CD4-positive, alpha-beta T cell (primary cell): Measurements from ENCODE around the gene NT5DC2. TPM values are rescaled to one million over a fixed set of nuclear protein-coding genes. Genes with fewer than 3 reads are reported as not detected.

Source experiments
- ATAC-seq: fragments of 200-7000 bp; cut with Tn5 transposase; one replicate; pipeline ENCODE4 v1.10.0; 2022; ENCODE audit warnings: mild to moderate bottlenecking; ENCODE audit not compliant: poor library complexity
- CTCF ChIA-PET: fragments of 350-600 bp; sonication (Branson Sonifier 250); formaldehyde crosslinking; loops from one replicate; lab custom pipeline; 2021; ENCODE audit warnings: antibody characterized with exemption, inconsistent platforms; lab: Charles Lee
- POLR2A ChIA-PET: fragments of 350-600 bp; sonication (Branson Sonifier 250); formaldehyde crosslinking; loops from one replicate; lab custom pipeline; 2021; ENCODE audit warnings: antibody characterized with exemption, inconsistent platforms; lab: Charles Lee
- DNase-seq, 14 experiments: peaks; one replicate each; pipeline ENCODE4 v3.0.0-alpha.2; 2013 to 2020; ENCODE audit warnings: mixed read lengths in 2 of 14
- H3K27ac ChIP-seq, 2 donors: one replicate each; pipeline versions ENCODE4 v1.5.1 to v1.7.0; 2013; ENCODE audit warnings: low read length in 2 of 2, low read depth in 1 of 2, mild to moderate bottlenecking in 1 of 2
- H3K27me3 ChIP-seq, 2 experiments: 1 replicate in 1 of 2; 2 replicates in 1 of 2; pipeline versions ENCODE4 v1.6.1 to v1.7.0; 2013; ENCODE audit warnings: low read length in 2 of 2, control low read depth in 1 of 2, mild to moderate bottlenecking in 1 of 2, moderate library complexity in 1 of 2; ENCODE audit not compliant: insufficient read depth in 2 of 2, control insufficient read depth in 1 of 2
- H3K36me3 ChIP-seq: one replicate; pipeline ENCODE4 v1.6.1; 2013; ENCODE audit warnings: low read length, control low read depth; ENCODE audit not compliant: insufficient read depth
- H3K4me1 ChIP-seq: one replicate; pipeline ENCODE4 v1.6.1; 2013; ENCODE audit warnings: low read length, control low read depth; ENCODE audit not compliant: insufficient read depth
- H3K4me3 ChIP-seq: one replicate; pipeline ENCODE4 v1.5.1; 2013; ENCODE audit warnings: mild to moderate bottlenecking, low read length, moderate library complexity
- H3K9me3 ChIP-seq, 2 experiments: 1 replicate in 1 of 2; 2 replicates in 1 of 2; pipeline versions ENCODE4 v1.6.1 to v1.7.0; 2013; ENCODE audit warnings: low read length in 2 of 2, mild to moderate bottlenecking in 2 of 2, control low read depth in 1 of 2, moderate library complexity in 1 of 2; ENCODE audit not compliant: control insufficient read depth in 1 of 2, insufficient read depth in 1 of 2
- H3K27ac Mint-ChIP-seq: one replicate; pipeline ENCODE4 v1.8.0; 2020; ENCODE audit warnings: mixed read lengths
- H3K27me3 Mint-ChIP-seq: one replicate; pipeline ENCODE4 v1.8.0; 2021; ENCODE audit warnings: mixed read lengths
- H3K36me3 Mint-ChIP-seq: one replicate; pipeline ENCODE4 v1.8.0; 2021; ENCODE audit warnings: low read depth, mixed read lengths
- H3K4me1 Mint-ChIP-seq: one replicate; pipeline ENCODE4 v1.8.0; 2021; ENCODE audit warnings: low read depth, mixed read lengths
- H3K4me3 Mint-ChIP-seq: one replicate; pipeline ENCODE4 v1.8.0; 2020; ENCODE audit warnings: mild to moderate bottlenecking, mixed read lengths
- H3K9me3 Mint-ChIP-seq: one replicate; pipeline ENCODE4 v1.8.0; 2020; ENCODE audit warnings: mixed read lengths
- CTCF ChIP-seq: fragments of 200-600 bp; IDR thresholded peaks from one replicate; pipeline ENCODE4 v1.8.0; 2022; ENCODE audit warnings: antibody characterized with exemption, mild to moderate bottlenecking
- intact Hi-C, 2 experiments: fragments of 100-400 bp; cut with DNase I in 1 of 2; cut with micrococcal nuclease in 1 of 2; formaldehyde crosslinking; loops; one replicate each; pipeline versions ENCODE4 v1.15.1 to v1.9.0; 2023 to 2025; cut with DNase I, micrococcal nuclease
- total RNA-seq, 174 experiments: library from RNA in 2 of 174; stranded (reverse) in 2 of 174; gene quantifications; one replicate each; pipeline ENCODE4 v1.2.3 and lab custom pipeline; 2021 to 2026

Gene NT5DC2
- total RNA-seq, 2 experiments from 2014 or later: 2.5 to 4.2 TPM

- Mint-ChIP-seq H3K36me3 (peaks cover 74% of the 10 kb centered on the region), H3K4me3 (no peak overlapping the region), H3K27me3 (no peaks in the 10 kb centered on the region), H3K4me1 (no peaks in the 10 kb centered on the region), H3K9me3 (no peaks in the 10 kb centered on the region), H3K27ac (no peak overlapping the region)
- Histone ChIP-seq H3K4me3 (no peak overlapping the region), H3K36me3 (peaks cover 53% of the 10 kb centered on the region), H3K9me3 (no peaks in the 10 kb centered on the region), H3K27ac (no peak overlapping the region), H3K27me3 (no peaks in the 10 kb centered on the region), H3K4me1 (no peaks in the 10 kb centered on the region)
- TF ChIP-seq CTCF: no peak
- ATAC-seq: no peak
- ChIA-PET CTCF (interaction anchor here (0.6 kb wide), 2 partner anchors 16 to 103 kb away, joined by 3 read pairs; no protein-coding TSS in a partner anchor), POLR2A (no interaction called here)
- no peak for DNase-seq
- intact Hi-C loops: no loop called here
These were observed 27.5 kb upstream of the NT5DC2 start for GRCh38 chr3:52561028-52561747.

GRCh38 chr3:52558436-52558835 is 24.8 kb upstream of the NT5DC2 start:
- peaks cover 56% of the 10 kb centered on the region for H3K36me3 ChIP-seq
- H3K4me3 ChIP-seq: no peak overlapping the region
- H3K9me3 Mint-ChIP-seq: no peaks in the 10 kb centered on the region
- intact Hi-C loops: no loop called here
- no peak overlapping the region for H3K27ac ChIP-seq
- H3K27me3 Mint-ChIP-seq: no peaks in the 10 kb centered on the region
- no peaks in the 10 kb centered on the region for H3K4me1 Mint-ChIP-seq
- POLR2A ChIA-PET: no interaction called here
- H3K36me3 Mint-ChIP-seq: peaks cover 86% of the 10 kb centered on the region
- TF ChIP-seq CTCF: no peak
- ATAC-seq: no peak
- no peaks in the 10 kb centered on the region for H3K27me3 ChIP-seq
- H3K4me3 Mint-ChIP-seq: no peak overlapping the region
- H3K9me3 ChIP-seq: no peaks in the 10 kb centered on the region
- H3K27ac Mint-ChIP-seq: no peak overlapping the region
- CTCF ChIA-PET: no interaction called here
- DNase-seq: no peak
- no peaks in the 10 kb centered on the region for H3K4me1 ChIP-seq

GRCh38 chr3:52557011-52557960 is 23.6 kb upstream of the NT5DC2 start:
- Mint-ChIP-seq H3K27me3 (no peaks in the 10 kb centered on the region), H3K4me3 (no peak overlapping the region), H3K36me3 (peaks cover 83% of the 10 kb centered on the region), H3K4me1 (no peaks in the 10 kb centered on the region), H3K27ac (no peak overlapping the region), H3K9me3 (no peaks in the 10 kb centered on the region)
- H3K4me3 ChIP-seq: no peak overlapping the region
- ChIA-PET CTCF (no interaction called here), POLR2A (interaction anchor here (0.5 kb wide), 1 partner anchor 33 kb away, joined by 3 read pairs; no protein-coding TSS in a partner anchor)
- TF ChIP-seq CTCF: no peak
- H3K4me1 ChIP-seq: no peaks in the 10 kb centered on the region
- no peaks in the 10 kb centered on the region for H3K9me3 ChIP-seq
- H3K36me3 ChIP-seq: peaks cover 55% of the 10 kb centered on the region
- ATAC-seq (no peak), DNase-seq (no peak)
- intact Hi-C loops: no loop called here
- H3K27ac ChIP-seq: no peak overlapping the region
- H3K27me3 ChIP-seq: no peaks in the 10 kb centered on the region
